GM19397 (cell line): Measurements from ENCODE around the gene HADHA.
"Not testable (repeated sequence)": the region's sequence is repeated elsewhere in the genome, so short reads cannot be mapped to it uniquely, and the experiment has no call there.

Source experiments
- ATAC-seq: cut with Tn5 transposase; IDR thresholded peaks from one replicate; pipeline ENCODE4 v1.9.1; 2021; ENCODE audit warnings: mild to moderate bottlenecking, moderate library complexity; ENCODE audit not compliant: unreplicated experiment

Gene HADHA

DNA sequence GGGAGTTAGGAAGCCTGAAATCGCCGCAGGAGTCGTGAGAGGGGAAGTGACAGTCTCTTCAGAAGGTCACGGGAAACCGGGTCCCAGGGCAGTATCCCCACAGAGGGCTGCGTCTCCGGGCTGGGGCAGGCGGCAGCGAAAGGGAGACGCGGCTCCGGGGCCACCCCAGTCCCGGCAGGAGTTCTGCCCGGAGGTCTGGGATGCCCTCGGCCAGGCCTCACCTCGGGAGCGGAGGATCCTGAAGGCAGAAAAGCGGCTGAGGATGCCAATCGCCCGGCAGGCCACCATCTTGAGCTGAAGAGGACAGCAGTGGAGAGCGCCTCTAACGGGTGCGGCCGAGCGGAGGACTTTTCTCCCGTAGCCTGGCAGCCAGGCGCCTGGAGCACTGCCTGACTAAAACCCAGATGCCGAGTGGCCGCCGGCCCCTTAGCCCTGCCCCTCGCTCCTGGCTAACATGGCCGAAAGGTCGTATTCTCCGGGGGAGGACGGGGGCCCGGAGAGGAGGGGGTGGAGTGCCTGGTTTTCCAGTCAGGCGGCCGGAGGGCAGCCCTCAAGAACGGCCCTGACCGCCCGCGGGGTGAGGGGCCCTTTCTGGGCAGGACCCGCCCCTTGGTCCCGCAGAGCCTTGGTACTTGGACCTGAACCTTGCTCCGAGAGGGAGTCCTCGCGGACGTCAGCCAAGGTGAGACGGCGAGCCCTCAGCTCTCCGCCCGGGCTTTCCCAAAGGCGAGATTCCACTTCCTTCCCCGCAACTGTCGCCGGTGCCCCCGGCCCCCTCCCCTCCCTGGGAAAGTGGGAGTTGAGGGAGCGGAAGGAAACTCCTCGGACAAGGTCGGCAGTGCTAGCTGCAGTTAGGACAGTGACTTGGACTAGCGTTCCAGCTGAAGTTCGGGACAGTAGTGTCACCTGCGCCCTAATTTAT is at the start of gene HADHA, which contains the start of gene HADHB:
Gene HADHA, minus strand, starts transcription at position 324 of the 922 bp plus-strand sequence. Its CDS starts 36 bp downstream, at position 288.
Gene HADHB, plus strand, starts transcription at position 631 of the 922 bp plus-strand sequence. CDS start 9,316 bp downstream, outside the sequence.
- peak; percentile 79 for ATAC-seq

DNA sequence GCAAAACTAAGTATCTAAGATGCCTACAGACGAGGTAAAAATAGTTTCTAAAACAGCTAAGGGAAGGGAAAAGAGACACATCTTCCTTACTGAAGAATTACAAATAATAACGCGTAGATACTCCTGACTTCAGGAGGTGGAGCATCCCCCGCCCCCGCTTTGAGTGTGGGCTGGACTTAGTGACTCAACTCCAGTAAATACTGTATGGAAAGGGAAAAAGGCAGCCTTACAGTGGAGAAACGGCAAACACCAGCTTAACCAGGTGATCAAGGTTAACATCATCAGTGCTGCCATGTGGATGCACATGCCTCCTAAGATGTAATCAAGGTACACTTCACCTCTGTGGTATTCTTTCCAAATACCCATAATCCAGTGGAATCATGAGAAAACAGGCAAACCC is 48.2 kb upstream of the HADHA start:
- ATAC-seq, result no peak

DNA sequence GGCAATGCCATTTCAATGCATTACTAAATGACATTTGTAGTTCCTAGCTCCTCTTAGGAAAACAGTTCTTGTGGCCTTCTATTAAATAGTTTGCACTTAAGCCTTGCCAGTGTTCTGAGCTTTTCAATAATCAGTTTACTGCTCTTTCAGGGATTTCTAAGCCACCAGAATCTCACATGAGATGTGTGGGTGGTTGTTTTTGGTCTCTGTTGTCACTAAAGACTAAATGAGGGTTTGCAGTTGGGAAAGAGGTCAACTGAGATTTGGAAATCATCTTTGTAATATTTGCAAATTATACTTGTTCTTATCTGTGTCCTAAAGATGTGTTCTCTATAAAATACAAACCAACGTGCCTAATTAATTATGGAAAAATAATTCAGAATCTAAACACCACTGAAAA is 45.6 kb upstream of the HADHA start:
- ATAC-seq, result no peak

DNA sequence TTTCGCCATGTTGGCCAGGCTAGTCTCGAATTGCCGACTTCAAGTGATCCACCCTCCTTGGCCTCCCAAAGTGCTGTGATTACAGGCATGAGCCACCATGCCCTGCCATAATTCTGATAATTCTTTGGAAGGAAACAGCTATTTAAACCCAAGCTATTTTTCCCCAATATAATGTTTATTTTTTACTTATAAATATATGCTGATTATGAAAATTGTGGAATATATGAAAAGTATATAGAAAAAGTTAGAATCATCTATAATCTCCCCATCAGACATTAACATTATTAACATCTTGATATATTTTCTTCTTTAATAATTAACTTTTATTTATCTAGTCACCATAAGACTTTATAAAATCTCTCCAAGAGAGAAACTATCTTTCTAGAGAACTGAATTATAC is 41.5 kb upstream of the HADHA start:
- ATAC-seq, result no peak

DNA sequence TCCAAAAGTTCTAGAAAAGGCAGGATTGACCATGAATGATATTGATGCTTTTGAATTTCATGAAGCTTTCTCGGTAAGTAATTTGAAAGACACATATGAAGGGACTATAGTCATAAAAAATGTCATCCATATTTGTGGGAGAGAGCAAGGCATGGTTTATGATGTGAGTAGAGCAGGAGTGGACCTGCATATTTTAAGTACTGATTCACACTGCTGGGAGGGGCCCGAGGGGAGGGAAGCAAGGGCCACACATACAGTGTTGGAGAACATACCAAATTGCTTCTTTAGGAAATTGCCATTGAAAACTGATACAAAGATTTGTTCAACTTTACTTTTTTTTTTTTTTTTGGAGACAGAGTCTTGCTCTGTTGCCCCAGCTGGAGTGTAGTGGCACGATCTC is 39.7 kb upstream of the HADHA start:
- ATAC-seq, result no peak

DNA sequence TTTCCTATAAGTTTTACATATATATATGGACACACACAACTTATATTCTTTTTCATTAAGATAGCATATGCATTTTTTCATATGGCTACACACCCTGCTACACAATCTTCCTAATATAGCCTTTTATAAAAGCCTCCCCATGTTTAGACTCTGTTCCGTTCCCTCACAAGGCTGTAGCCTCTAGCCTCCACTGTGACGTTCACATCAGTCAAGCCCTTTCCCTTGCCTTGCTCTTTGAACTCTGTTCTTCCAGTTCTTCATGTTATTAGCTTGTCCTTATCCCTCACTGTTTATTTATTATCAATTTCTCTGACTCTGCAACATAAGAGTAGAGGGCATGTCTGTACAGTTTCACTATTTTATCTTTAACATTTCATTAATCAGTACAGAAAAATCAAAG is 39.2 kb upstream of the HADHA start:
- no peak for ATAC-seq

DNA sequence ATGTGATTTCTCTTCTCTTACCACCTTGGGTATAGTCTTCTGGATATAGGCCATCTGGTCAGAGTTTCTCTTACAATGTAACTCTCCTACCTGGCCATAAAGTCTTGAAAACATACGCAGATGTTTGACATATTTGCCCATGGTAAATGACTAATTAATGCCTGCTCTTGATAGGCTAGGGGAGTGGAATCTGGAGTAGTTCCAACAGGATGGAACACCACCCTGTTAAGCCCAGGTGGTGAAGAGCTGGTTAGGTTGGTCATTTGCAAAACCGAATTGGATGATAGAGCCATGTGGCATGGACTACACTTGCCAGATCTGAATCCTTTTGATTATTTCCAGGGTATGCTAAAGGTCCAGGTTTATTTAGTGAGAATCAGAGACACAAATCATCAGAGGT is 36.8 kb upstream of the HADHA start:
- no peak for ATAC-seq

DNA sequence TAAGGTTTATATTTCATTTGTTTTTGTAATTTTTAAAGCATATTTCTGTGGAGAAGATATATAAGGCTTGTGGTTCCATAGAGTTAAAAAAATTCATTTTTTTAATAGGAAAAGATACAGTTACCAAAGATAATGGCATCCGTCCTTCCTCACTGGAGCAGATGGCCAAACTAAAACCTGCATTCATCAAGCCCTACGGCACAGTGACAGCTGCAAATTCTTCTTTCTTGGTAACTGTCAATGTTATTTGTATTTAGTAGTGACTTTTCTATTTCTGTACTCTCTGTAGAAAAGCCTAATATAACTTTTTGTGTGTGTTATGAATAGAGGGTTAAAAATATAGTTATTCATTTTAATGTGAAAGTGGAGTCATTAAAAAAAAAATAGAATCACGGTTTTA is 35.5 kb upstream of the HADHA start:
- ATAC-seq, result no peak

DNA sequence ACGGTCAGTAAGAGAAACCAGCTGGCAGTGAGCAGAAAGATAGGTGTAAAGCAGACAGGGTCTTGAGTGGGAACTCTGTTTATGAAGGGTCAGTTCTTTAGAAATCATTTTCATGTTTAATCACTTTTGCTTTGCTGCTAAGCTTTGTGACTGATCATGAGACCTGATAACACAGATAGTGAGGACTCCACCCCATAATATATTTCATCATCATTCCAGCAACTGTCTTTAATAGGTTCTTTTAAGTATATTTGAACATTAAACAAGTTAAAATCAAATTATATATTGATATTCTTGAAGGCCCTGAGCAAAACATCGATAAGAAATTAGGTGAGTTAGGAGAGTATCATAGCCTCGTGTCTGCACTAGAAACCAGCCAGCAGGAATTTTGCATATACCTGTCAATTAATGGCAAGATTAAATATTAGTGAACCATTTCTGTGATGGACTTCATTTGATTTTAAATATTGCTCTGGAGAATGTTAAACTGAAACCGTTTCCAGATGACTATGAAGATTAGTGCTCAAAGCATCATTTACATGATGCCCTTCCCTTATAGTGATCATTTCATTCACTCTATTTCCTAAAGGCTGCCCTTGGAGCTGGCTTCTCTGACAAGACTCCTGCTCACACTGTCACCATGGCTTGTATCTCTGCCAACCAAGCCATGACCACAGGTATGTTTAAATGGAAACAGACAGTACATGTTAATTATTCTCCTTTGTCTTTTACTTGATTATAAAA is 32.2 kb upstream of the HADHA start:
- ATAC-seq, result no peak

DNA sequence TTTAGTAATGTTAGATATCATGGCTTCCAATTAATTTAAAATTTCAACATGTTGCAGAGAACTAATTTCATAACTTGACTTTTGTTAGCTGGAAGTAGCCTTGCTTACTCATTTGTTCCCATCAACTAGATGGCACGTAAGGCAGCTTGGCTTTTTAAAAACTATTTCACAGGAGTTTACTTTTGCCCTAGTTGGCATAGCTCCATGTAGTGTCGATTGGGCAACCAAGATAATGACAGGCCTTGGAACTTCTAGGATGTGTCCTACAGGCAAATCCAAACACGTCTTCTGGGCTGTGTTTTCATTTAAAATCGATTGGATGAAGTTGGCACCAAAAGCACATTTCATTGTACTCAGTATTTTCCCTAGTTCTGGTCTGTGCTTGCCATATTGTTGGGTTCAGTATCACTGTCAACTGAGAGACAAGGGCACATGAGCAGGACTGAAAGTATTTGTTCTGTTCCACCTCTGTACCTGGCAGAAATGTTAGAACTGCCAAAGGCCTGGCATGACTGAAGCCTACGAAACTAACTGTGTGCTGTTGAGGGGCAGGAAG is 29.7 kb upstream of the HADHA start:
- ATAC-seq, result no peak

DNA sequence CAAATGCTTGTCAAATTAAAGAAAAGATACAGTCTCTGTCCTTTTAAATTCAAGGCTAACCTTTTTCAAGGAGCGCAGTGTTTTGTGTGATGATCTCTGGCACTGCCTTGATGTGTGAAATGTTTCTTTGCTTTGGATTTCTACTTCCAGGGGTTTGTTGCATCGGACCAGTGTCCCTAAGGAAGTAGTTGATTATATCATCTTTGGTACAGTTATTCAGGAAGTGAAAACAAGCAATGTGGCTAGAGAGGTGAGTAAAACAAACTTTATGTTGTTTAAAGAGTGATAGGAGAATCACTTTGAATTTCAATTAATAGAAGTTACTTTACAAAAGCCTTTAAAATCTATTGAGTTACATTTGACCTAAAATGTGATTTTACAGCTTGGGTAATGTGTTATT is 29.1 kb upstream of the HADHA start:
- ATAC-seq, result no peak

DNA sequence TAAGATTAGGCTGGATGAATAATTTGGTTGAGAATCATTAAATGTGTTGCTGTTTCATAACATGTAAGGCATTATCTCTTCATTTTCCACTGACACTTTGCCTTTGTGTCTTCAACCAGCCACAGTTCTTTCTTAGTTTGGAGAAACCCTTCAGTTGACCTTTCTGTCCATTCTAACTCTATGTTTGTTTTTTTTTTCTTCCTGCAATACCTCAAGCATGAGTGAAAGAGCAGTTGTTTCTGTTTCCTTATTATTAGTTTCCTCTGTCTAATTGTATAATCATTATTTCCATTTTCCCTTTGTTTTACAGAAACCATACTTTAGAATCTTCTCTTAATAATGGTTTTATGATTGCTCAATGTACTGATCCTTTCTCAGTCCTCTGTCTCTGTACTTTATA is 25.9 kb upstream of the HADHA start:
- ATAC-seq, result no peak

DNA sequence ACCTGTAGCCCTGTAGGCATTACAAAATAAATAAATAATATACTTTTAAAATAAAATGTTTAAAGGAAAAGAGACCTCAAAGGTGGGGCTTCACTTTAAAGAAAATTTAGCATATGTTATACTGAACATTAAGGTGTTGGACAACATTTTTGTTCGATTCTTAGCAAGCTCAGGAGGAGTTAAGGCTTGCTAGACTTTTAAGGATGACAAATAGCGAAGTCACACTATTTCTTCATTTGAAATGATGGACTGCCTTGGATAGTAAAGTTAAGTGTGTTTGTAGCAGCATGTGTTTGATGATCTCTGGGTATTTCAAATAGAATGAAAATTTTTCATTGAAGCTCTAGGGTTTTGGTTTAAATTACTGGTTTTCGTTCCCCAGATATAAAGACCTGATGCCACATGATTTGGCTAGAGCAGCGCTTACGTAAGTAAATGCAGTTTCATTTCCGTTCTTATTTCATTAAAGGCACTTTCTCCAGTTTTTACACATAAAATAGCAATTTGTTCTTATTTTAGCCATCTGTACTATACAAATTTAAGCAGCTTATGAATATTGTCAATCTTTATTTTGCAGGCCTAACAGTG is 25.2 kb upstream of the HADHA start:
- no peak for ATAC-seq

DNA sequence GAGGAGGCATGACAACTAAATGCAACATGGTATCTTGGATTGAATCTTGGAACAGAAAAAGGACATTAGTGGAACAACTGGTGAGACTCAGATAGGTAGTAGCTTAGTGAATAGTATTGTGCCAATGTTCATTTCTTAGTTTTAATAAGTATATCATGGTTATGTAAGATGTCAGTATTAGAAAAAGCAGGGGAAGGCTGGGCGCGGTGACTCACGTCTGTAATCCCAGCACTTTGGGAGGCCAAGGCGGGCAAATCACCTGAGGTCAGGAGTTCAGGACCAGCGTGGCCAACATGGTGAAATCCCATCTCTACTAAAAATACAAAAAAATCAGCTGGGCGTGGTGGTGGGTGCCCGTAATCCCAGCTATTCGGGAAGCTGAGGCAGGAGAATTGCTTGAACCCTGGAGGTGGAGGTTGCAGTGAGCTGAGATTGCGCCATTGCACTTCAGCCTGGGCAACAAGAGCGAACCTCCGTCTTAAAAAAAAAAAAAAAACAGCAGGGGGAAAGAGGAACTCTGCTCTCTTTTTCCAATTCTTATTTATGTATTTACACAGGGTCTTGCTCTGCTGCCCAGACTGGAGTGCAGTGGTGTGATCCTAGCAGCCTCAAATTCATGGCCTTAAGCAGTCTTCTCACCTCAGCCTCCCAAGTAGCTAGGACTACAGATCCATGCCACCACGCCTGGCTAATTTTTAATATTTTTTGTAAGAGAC is 24.4 kb upstream of the HADHA start:
- ATAC-seq, result not testable (repeated sequence)

DNA sequence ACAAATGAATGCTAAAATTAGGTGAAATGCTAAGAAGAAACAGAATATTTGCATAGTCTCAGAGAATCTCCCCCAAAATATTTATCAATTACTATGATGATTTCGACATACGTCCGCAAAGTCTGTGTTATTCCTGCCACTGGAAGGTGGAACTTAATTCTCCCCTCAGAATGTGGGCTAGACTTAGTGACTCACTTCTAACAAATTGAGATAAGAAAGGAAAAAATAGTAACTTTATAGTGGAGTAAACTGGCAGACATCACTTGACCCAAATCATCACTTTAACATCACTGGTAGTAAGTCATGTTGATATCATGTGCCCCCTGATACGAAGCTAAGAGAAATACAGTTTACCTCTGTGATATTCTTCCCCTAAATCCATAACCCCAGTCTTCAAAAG is 23.8 kb upstream of the HADHA start:
- no peak for ATAC-seq

DNA sequence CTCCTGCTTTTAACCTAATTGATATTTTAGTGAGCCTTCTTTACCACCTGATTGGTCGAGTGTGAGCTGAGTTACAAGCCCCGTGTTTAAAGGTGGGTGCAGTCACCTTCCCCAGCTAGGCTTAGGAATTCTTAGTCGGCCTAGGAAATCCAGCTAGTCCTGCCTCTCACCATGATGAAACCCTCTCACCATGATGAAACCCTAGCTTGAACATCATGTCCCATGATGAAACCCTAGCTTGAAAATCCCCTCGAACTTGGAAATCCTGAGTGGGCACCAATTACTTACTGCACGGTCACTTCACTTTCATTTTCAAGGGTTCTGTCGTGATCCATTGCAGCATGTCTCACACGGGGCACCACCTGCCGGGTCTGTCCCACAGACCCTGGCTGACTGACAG is 14.4 kb upstream of the HADHA start:
- not testable (repeated sequence) for ATAC-seq

DNA sequence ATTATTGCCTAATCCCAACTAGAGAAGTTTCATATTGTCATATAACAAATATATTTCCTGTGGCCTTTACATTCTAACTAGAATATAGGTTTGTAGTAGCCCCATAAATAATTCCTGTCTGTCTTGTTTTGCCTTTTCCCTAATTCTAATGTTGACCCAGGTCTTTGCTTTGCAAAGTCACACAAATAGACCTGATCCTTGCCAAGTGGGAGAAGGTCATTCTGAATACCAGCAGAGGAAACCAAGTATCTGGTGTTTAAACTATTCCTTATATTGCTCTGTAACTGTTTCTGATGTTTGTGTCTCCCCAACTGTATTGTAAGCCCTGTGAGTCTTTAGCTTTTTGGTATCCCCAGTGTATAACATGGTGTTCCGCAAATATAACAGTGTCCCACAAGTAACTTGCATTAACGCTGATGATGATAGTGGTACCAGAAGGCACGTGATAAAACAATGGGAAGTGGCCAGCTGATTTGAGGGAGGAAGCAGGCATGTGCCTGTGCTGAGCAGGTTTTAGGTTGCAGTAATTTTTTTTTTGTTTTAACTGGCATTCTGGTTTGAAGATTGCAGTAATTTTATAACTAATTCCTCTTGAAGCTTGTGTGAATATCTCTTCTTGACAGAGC is 11.4 kb upstream of the HADHA start:
- no peak for ATAC-seq

DNA sequence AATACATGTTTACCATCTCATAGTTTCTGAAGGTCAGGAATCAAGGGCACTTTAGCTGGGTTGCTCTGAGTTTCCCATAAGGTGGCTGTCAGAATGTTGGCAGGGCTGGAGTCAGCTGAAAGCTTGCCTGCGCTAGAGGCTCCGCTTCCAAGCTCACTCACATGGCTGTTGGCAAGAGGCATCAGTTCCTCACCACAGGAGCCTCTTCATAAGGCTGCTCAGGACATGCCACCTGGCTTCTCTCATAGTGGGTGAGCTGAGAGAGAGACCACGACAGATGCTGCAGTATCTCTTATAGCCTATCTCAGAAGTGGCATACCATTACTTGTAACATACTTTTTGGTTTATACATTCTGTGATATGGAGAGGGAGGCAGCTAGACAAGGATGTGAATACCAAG is 7.5 kb upstream of the HADHA start:
- no peak for ATAC-seq

DNA sequence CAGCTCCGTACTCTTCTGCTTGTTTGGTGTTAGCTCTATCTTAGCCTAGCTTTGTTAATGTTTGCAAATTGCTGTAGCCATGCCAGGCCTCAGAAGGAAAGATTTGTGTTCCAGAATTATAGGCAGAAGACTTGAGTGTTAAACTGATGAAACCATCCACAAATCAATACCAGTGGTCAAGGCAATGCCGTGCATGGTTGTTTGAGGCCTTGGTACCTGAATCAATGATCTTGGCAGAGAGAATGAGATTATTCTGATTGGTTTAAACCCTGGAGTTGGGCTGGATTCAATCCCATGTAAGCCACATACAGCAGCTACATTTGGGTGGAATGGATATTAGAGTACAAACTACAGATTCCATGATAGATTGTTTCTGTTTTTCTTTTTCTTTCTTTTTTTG is 5.2 kb upstream of the HADHA start:
- no peak for ATAC-seq

DNA sequence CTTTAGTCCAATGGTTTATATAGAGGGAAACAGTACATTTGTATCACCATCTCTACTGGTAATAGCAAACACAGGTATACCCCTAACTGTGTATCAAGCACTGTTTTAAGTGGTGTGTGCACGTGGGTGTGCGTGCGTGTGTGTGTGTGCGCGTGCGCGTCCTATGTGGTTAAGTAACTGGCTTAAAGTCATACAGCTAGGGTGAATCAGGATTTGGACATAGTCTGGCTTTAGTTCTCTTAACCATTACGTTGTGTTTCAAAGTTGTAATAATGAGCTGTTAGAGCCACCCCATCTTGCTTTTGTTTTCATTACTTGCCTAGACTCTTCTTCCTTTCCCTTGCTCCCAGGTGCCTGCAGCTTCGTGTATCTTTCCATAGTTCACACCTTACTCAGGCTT is 2.4 kb upstream of the HADHA start:
- ATAC-seq, result no peak
